Stimulated activated CD4-positive, alpha-beta T cell treated with anti-CD3 and anti-CD28 coated beads, Interleukin-12 subunit alpha, Interleukin-12 subunit beta, amount 100 ng/mL, for 4 hours (primary cell): ENCODE results near the gene SLC34A3.

Experiments used
- DNase-seq: peaks from one replicate; pipeline ENCODE4 v3.0.0-alpha.2; 2020

Gene SLC34A3

GRCh38 chr9:137263506-137263905 lies 32.8 kb downstream of the SLC34A3 start:
- DNase-seq, result no peak

- DNase-seq, result no peak
Measured at GRCh38 chr9:137264067-137264466, 33.4 kb downstream of the SLC34A3 start.

DNA sequence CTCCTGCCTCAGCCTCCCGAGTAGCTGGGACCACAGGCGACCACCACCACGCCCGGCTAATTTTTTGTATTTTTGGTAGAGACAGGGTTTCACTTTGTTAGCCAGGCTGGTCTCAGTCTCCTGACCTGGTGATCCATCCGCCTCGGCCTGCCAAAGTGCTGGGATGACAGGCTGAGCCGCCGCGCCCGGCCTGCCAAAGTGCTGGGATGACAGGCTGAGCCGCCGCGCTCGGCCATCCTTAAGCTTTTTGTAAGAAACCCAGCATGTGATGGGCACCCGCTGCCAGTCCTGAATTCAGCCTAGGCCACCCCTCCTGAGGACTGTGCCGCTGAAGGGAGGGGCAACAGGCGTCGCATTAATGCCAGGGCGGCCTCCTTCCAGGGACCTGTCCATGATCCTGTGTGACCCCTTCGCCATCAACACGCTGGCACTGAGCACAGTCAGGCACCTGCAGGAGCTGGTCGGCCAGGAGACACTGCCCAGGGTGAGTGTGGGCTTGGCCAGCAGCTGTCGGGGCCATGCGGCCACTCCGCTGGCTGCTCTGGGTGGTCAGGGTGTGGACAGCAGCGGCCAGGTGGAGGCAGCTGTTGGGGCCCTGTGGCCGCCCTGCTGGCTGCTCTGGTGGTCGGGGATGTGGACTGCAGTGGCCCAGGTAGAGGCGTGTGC lies 34.9 kb downstream of the SLC34A3 start:
- no peak for DNase-seq

GRCh38 chr9:137266162-137266527 lies 35.4 kb downstream of the SLC34A3 start:
- no peak for DNase-seq

- no peak for DNase-seq
Measured at GRCh38 chr9:137266585-137267453, 36.1 kb downstream of the SLC34A3 start.

DNA sequence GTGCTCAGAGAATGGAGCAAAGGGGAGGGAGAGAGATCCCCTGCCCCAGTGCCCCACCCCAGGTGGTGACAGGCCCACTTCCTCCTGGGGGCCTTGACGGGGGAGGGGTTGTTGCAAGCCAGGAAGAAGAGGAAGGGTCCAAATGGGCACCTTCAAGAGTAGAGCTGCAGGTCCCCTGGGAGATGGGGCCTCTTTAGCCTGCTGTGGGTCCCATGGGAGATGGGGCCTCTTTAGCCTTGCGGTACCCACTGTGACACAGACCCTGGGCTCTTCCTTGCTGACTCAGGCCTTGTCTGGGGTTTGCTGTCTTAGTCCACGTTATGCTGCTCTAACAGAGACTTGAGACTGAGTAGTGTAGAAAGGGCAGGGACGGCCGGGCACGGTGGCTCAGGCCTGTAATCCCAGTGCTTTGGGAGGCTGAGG lies 37.2 kb downstream of the SLC34A3 start:
- no peak for DNase-seq

- DNase-seq, result no peak
Measured at GRCh38 chr9:137268538-137269201, 38.0 kb downstream of the SLC34A3 start.

DNA sequence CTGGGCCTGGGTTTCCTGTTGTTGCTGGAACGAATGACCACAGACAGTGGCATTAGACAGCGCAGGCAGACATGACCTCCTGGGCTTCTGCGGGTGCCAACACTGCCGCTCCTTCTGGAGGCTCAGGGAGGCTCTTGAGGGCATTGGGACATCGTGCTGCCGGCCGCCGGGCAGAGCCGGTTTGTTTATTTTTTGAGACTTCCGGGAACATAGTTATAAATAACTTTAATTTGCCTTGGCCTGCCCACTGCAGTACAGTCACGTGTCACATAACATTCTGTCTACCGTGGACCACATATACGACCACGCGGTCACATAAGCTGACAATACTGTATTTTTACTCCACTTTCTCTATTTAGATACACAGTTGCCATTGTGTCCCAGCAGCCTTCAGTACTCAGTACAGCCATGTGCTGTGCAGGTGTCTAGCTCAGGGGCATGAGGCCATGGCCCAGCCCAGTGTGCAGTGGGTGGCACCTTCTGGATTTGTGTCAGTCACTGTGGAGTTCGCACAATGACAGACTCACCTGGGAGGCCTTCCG lies 38.6 kb downstream of the SLC34A3 start:
- DNase-seq, result no peak

DNA sequence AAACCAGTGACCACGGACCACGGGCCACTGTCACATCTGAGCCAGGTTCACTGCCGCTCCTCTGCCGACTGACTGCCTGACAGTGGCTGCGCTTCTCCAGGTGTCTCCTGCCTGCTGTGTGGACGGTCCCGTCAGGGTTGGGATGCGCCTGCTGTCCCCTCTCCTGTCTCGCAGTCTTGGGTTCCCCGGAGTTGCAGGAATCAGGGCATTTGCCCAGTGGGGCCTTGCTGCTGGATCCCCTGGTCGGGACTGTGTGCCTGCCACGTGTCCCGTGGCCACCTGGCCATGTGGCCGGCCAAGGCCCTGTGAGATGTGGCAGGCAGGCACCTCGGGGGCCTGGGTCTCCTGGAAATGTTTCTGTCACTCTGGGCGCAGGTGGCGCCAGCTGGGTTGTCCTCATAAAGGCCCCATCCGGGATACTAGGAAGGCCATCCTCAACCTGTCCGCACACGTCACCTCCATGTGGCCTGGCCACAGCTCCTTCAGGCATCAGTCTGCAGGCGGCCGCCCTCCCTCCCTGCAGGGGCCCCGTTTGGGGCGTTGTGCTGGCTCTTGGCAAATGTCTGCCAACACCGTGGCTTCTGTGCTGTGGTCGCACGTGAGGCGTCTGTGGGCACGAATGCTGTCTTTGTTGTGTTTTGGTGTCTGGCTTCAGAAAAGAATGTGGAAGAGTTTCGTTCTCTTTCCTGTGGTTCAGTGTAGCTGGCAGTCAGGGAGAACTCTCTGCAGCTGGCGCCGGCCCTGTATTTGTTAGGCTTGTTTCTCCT lies 40.4 kb downstream of the SLC34A3 start:
- no peak for DNase-seq

- DNase-seq, result no peak
Measured at GRCh38 chr9:137271696-137272076, 41.0 kb downstream of the SLC34A3 start.

- DNase-seq, result no peak
Measured at GRCh38 chr9:137272241-137273094, 41.8 kb downstream of the SLC34A3 start.

- no peak for DNase-seq
Measured at GRCh38 chr9:137273095-137273490, 42.4 kb downstream of the SLC34A3 start.

DNA sequence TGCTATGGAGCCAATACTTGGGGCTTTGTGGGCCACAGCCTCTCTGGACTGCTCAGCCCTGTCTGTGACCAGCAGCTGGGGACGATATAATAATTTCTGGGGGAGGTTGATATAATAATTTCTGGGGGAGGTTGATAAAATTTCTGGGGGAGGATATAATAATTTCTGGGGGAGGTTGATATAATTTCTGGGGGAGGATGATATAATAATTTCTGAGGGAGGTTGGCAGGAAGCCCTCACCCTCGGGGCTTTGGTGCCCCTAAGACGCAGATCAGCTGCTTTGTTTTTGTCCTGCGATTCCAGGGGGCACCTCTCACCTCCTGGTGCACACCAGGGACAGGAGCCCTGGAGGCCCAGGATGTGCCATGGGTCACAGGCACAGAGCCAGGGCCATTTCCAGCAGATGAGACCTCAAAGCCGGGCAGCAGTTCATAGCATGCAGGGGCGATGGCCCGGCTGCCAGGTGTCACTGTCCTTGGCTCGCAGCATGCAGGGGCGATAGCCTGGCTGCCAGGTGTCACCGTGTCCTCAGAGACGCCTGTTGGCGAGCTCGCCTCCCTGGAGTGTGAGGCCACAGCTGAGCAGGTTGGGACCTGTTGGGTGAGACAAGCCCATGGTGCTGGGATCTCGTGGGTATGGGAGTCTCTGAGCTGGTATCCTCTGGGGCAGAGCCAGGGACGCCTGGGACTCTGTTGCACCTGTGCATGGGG lies 43.1 kb downstream of the SLC34A3 start:
- DNase-seq, result no peak

GRCh38 chr9:137275203-137275587 lies 44.5 kb downstream of the SLC34A3 start:
- DNase-seq, result no peak

GRCh38 chr9:137275588-137276472 lies 45.1 kb downstream of the SLC34A3 start:
- no peak for DNase-seq

- DNase-seq, result no peak
Measured at GRCh38 chr9:137276473-137277328, 46.0 kb downstream of the SLC34A3 start.

DNA sequence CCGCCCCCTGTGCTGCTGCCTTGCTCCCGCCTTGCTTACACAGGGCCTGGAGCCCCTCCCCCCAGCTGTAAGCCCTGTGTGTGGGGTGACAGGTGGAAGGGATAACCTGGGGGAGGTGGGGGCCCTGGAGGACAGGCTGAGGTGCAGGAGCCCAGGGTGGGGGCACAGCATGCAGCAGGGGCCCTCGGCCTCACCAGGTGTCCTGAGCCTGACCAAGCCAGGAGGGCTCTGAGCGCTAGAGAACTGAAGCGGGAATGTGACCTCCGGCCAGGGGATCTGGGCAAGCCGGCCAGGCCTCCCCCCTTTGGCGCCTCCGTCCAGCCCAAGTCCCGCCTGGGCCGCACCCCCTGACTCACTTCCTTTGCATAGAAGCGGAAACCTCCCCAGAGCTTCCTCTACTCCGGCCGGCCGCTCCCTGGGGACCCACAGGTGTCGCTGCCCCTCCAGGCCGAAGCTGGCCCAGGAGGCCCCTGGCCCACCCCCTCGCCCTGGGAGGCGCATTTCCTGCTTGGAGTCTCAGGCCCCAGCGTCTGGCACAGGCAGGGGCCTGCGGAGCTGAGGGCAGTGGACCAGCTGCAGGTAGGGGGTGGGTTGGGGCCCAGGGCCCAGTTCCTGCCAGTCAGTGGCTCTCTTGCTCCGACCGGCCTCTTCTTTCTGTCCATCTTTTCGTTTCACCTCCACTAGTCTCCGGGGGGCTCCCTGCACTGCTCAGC lies 46.8 kb downstream of the SLC34A3 start, which contains the start of gene TOR4A:
TOR4A (plus strand) TSS at position 398 of the 713 bp plus-strand sequence. CDS start 964 bp downstream, outside the sequence.
- no peak for DNase-seq

DNA sequence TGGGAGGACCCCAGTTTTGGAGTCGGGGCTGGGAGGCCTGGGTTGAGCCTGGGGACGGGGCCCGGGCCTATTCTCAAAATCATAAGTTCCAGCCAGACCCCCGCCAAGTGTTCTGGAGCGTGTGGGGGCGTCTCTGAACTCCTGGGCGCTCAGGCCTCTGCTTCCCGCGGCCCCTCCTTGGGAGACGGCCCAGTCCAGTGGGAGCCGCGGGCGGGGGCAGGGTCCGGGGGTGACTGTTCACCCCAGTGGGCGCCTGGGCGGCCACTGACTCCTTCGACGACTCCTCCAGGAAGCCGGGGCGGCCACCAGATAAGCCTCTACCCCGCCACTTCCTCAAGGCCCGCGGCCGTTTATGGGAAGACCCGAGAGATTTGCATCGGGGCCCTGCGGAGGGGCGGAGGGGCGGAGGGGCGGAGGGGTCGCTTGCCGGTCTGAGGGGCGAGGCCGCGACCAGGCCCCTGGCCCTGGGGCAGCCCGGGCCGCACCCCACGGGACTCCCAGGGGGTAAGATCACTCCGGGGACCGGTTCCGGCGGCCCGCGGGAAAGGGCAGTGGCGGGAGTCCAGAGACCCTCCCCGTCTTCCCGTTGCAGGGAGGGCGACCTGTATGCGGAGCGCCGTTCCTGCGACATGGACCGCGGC lies 47.5 kb downstream of the SLC34A3 start:
- DNase-seq, result no peak
